Putamen (tissue), 1 donor: ENCODE data around the gene FOS.

ENCODE experiments used
- DNase-seq: peaks from one replicate; pipeline ENCODE4 v3.0.0-alpha.2; 2016; ENCODE audit warnings: low spot score

The FOS gene

GRCh38 chr14:75318353-75318752, 39.7 kb downstream of the FOS start:
- no peak for DNase-seq

GRCh38 chr14:75319021-75319420, 40.4 kb downstream of the FOS start:
- DNase-seq = no peak

GRCh38 chr14:75320196-75320595, 41.6 kb downstream of the FOS start:
- DNase-seq = no peak

- no peak for DNase-seq
Measured at GRCh38 chr14:75322746-75323145, 44.1 kb downstream of the FOS start.

- DNase-seq = no peak
Measured at GRCh38 chr14:75323571-75323970, 44.9 kb downstream of the FOS start.

GRCh38 chr14:75328558-75329155, 50.0 kb downstream of the FOS start:
- DNase-seq = no peak

- no peak for DNase-seq
Measured at GRCh38 chr14:75329369-75329768, 50.7 kb downstream of the FOS start.

GRCh38 chr14:75331471-75331870, 52.8 kb downstream of the FOS start:
- no peak for DNase-seq
